T-helper 2 cell treated with Interferon-gamma antibody and Interleukin-4, amounts not matched to agents 100 ng/mL and 5 ng/mL, for 36 hours (primary cell): Measurements from ENCODE around the gene ARHGAP31. TPM values are rescaled to one million over a fixed set of nuclear protein-coding genes. Genes with fewer than 3 reads are reported as not detected.

ENCODE experiments used
- intact Hi-C: fragments of 100-400 bp; cut with micrococcal nuclease; formaldehyde crosslinking; loops from one replicate; pipeline ENCODE4 v1.15.1; 2023
- total RNA-seq: library from RNA; stranded (reverse); gene quantifications from 2 replicates; pipeline ENCODE4 v1.2.3, GENCODE V29; 2022

The ARHGAP31 gene
- total RNA-seq: 2.7 and 3.0 TPM in 2 replicates

GRCh38 chr3:119293871-119294695, at the start of gene ARHGAP31:
ARHGAP31 (plus strand) TSS chr3:119294383; CDS start chr3:119294905, 522 bp downstream.
- intact Hi-C loops: loop anchor here (1.0 to 5.0 kb wide), 10 partner anchors 17 to 801 kb away; partner anchors contain the start of genes CD80, COX17, GSK3B and TIMMDC1

- intact Hi-C loops: no loop called here
Observed at GRCh38 chr3:119245778-119246177, 48.4 kb upstream of the ARHGAP31 start.

GRCh38 chr3:119255214-119255613, 39.0 kb upstream of the ARHGAP31 start:
- intact Hi-C loops: no loop called here

- intact Hi-C loops: no loop called here
Observed at GRCh38 chr3:119257111-119257510, 37.1 kb upstream of the ARHGAP31 start.

GRCh38 chr3:119257654-119258410, 36.4 kb upstream of the ARHGAP31 start:
- intact Hi-C loops: no loop called here

GRCh38 chr3:119258915-119259314, 35.3 kb upstream of the ARHGAP31 start:
- intact Hi-C loops: no loop called here

GRCh38 chr3:119259821-119260220, 34.4 kb upstream of the ARHGAP31 start:
- intact Hi-C loops: no loop called here

GRCh38 chr3:119261055-119261454, 33.1 kb upstream of the ARHGAP31 start:
- intact Hi-C loops: no loop called here

GRCh38 chr3:119270212-119270611, 24.0 kb upstream of the ARHGAP31 start:
- intact Hi-C loops: loop anchor here (10.0 kb wide), 1 partner anchor 55 kb away; no protein-coding TSS in a partner anchor

- intact Hi-C loops: loop anchor here (5.0 to 10.0 kb wide), 2 partner anchors 48 to 401 kb away; partner anchors contain the start of gene COX17
Observed at GRCh38 chr3:119276680-119277079, 17.5 kb upstream of the ARHGAP31 start.

GRCh38 chr3:119279101-119279554, 15.1 kb upstream of the ARHGAP31 start:
- intact Hi-C loops: loop anchor here (5.0 to 10.0 kb wide), 2 partner anchors 46 to 398 kb away; partner anchors contain the start of gene COX17

GRCh38 chr3:119279584-119280243, 14.5 kb upstream of the ARHGAP31 start:
- intact Hi-C loops: loop anchor here (5.0 to 10.0 kb wide), 2 partner anchors 45 to 398 kb away; partner anchors contain the start of gene COX17

- intact Hi-C loops: no loop called here
Observed at GRCh38 chr3:119288669-119289403, 5.3 kb upstream of the ARHGAP31 start.

- intact Hi-C loops: no loop called here
Observed at GRCh38 chr3:119289404-119289770, 4.8 kb upstream of the ARHGAP31 start.

- intact Hi-C loops: loop anchor here (5.0 kb wide), 1 partner anchor 267 kb away; the partner anchor contains the start of gene CD80
Observed at GRCh38 chr3:119290613-119291012, 3.6 kb upstream of the ARHGAP31 start.

- intact Hi-C loops: loop anchor here (5.0 kb wide), 1 partner anchor 266 kb away; the partner anchor contains the start of gene CD80
Observed at GRCh38 chr3:119291062-119291700, 3.0 kb upstream of the ARHGAP31 start.

GRCh38 chr3:119292666-119293065, 1.5 kb upstream of the ARHGAP31 start:
- intact Hi-C loops: loop anchor here (1.0 to 5.0 kb wide), 3 partner anchors 61 to 265 kb away; partner anchors contain the start of gene CD80

GRCh38 chr3:119293105-119293870, 895 bp upstream of the ARHGAP31 start:
- intact Hi-C loops: loop anchor here (1.0 to 5.0 kb wide), 3 partner anchors 60 to 264 kb away; partner anchors contain the start of gene CD80
